Islet of Langerhans (tissue), 1 donor: Measurements from ENCODE around the gene PCDHA3.
"Not testable (repeated sequence)": the region's sequence is repeated elsewhere in the genome, so short reads cannot be mapped to it uniquely, and the experiment has no call there.

Experiments used
- FAIRE-seq: peaks from one replicate; lab custom pipeline; 2011; peaks lifted over from hg19 to GRCh38; lab: Jason Lieb, UNC

PCDHA3 gene

GRCh38 chr5:140800816-140801493, at the start of gene PCDHA3:
PCDHA3 (plus strand) TSS chr5:140801057.
- no peak for FAIRE-seq

DNA sequence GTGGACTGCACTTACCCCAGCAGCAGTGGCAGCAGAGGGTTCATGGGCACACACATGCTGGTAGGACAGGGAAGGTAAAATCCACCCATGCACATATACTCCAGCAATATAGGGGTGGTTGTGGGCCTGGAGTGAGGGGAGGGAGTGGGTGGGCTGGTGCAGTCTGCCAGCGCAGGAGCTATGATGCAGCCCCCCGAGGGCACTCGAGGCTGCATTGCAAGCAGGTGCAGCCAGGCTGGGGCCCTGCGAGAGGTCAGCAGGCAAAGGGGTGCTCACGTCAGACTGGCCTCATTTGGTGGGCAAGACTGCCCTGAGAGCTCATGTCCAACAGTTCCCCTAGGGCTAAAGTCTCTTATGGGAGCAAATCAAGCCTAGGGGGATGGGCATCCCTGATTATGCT, 47.3 kb upstream of the PCDHA3 start:
- no peak for FAIRE-seq

GRCh38 chr5:140764177-140764973, 36.5 kb upstream of the PCDHA3 start:
- FAIRE-seq: no peak

DNA sequence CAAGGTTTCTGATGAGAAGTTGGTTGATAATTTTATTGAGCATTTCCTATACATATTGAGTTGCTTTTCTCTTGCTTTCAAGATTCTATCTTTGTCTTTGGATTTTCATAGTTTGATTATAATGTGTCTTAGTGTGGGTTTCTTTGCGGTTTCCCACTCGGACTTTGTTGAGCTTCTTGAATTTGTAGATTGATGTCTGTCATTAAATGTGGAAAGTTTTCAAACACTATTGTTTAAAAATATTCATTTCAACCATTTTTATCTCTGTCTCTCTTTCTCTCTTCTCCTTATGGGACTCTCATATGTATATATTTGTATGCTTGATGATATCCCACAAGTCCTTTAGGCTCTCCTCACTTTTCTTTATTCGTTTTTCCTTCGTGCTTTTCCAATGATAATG, 33.4 kb upstream of the PCDHA3 start:
- FAIRE-seq: no peak

DNA sequence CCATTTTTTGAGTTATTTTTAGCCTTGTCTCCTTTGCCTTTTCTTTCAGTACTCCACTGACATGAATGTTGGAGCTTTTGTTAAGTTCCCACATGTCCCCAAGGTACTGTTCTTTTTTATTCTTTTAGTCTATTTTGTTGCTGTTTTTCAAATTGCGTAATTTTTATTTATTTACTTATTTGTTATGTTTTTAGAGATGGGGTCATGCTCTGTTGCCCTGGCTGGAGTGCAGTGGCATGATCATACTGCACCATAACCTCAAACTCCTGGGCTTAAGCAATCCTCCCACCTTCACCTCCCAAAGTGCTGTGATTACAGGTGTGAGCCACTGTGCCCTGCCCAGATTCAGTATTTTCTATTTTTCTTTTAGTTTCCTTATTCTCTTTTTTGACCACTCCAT, 20.3 kb upstream of the PCDHA3 start:
- no peak for FAIRE-seq

- no peak for FAIRE-seq
Measured at GRCh38 chr5:140785905-140786686, 14.8 kb upstream of the PCDHA3 start, which contains the start of gene PCDHA1. PCDHA1 (plus strand) TSS chr5:140786140.

GRCh38 chr5:140787422-140787821, 13.4 kb upstream of the PCDHA3 start:
- FAIRE-seq: not testable (repeated sequence)

DNA sequence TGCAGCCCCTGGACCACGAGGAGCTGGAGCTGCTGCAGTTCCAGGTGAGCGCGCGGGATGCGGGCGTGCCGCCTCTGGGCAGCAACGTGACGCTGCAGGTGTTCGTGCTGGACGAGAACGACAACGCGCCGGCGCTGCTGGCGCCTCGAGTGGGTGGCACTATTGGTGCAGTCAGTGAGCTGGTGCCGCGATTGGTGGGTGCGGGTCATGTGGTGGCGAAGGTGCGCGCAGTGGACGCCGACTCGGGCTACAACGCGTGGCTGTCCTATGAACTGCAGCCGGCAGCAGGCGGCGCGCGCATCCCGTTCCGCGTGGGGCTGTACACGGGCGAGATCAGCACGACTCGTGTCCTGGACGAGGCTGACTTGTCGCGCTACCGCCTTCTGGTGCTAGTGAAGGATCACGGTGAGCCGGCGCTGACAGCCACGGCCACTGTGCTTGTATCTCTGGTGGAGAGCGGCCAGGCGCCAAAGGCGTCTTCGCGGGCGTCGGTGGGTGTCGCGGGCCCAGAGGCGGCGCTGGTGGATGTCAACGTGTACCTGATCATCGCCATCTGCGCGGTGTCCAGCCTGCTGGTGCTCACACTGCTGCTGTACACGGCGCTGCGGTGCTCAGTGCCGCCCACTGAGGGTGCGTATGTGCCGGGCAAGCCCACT, 12.9 kb upstream of the PCDHA3 start:
- FAIRE-seq: not testable (repeated sequence)

- FAIRE-seq: no peak
Measured at GRCh38 chr5:140791089-140791488, 9.8 kb upstream of the PCDHA3 start.

DNA sequence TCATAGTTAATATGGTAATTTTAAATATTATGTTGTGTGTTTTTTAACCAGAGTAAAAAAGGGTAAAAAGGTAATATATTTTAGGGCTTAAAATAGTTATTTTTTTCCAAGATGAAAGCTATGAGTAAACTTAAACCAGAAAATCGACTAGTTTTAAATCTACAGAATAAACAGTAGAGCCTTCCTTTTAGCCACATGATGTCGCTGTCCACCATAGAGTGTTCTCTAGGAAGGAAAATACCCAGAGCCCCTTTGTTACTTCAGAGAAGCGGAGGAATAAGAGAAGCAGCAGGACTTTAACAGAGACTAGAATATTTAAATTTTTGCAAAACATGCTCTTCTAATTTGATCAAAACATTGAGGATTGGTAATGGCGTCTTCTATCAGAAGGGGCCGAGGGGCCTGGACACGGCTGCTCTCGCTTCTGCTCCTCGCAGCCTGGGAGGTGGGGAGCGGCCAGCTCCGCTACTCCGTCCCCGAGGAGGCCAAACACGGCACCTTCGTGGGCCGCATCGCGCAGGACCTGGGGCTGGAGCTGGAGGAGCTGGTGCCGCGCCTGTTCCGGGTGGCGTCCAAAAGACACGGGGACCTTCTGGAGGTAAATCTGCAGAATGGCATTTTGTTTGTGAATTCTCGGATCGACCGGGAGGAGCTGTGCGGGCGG, 6.1 kb upstream of the PCDHA3 start, which contains the start of gene PCDHA2:
Gene PCDHA2, plus strand, starts transcription at position 258 of the 664 bp plus-strand sequence.
- FAIRE-seq: no peak

GRCh38 chr5:140795259-140795641, 5.6 kb upstream of the PCDHA3 start:
- no peak for FAIRE-seq

DNA sequence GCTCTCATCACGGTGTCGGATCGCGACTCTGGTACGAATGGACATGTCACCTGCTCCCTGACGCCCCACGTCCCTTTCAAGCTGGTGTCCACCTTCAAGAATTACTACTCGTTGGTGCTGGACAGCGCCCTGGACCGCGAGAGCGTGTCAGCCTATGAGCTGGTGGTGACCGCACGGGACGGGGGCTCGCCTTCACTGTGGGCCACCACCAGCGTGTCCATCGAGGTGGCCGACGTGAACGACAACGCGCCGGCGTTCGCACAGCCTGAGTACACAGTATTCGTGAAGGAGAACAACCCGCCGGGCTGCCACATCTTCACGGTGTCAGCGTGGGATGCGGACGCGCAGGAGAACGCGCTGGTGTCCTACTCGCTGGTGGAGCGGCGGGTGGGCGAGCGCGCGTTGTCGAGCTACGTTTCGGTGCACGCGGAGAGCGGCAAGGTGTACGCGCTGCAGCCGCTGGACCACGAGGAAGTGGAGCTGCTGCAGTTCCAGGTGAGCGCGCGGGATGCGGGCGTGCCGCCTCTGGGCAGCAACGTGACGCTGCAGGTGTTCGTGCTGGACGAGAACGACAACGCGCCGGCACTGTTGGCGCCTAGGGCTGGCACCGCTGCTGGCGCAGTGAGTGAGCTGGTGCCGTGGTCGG, 4.7 kb upstream of the PCDHA3 start:
- not testable (repeated sequence) for FAIRE-seq

DNA sequence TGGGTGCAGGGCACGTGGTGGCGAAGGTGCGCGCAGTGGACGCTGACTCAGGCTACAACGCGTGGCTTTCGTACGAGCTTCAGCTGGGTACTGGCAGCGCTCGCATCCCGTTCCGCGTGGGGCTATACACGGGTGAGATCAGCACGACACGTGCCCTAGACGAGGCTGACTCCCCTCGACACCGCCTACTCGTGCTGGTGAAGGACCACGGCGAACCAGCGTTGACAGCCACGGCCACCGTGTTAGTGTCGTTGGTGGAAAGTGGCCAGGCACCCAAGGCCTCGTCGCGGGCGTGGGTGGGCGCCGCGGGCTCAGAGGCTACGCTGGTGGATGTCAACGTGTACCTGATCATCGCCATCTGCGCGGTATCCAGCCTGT, 4.2 kb upstream of the PCDHA3 start:
- no peak for FAIRE-seq

DNA sequence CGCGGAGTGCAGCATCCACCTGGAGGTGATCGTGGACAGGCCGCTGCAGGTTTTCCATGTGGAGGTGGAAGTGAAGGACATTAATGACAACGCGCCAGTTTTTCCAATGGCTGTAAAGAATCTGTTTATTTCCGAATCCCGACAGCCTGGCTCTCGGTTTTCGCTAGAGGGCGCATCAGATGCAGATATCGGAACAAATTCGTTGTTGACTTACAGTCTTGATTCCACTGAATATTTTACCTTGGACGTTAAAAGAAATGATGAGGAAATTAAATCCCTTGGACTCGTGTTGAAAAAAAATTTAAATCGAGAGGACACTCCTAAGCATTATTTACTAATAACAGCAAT, 611 bp downstream of the PCDHA3 start:
- FAIRE-seq: no peak

DNA sequence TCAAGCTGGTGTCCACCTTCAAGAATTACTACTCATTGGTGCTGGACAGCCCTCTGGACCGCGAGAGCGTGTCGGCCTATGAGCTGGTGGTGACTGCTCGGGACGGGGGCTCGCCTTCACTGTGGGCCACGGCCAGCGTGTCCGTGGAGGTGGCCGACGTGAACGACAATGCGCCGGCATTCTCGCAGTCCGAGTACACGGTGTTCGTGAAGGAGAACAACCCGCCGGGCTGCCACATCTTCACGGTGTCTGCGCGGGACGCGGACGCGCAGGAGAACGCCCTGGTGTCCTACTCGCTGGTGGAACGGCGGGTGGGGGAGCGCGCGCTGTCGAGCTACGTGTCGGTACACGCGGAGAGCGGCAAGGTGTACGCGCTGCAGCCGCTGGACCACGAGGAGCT, 1.5 kb downstream of the PCDHA3 start:
- FAIRE-seq: not testable (repeated sequence)

DNA sequence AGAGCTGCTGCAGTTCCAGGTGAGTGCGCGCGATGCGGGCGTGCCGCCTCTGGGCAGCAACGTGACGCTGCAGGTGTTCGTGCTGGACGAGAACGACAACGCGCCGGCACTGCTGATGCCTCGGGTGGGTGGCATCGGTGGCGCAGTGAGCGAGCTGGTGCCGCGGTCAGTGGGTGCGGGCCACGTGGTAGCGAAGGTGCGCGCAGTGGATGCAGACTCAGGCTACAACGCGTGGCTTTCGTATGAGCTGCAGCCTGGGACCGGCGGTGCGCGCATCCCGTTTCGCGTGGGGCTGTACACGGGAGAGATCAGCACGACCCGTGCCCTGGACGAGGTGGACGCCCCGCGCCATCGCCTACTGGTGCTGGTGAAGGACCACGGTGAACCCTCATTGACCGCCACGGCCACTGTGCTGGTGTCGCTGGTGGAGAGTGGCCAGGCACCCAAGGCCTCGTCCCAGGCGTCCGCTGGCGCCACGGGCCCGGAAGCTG, 2.0 kb downstream of the PCDHA3 start:
- no peak for FAIRE-seq

GRCh38 chr5:140806834-140807775, 6.2 kb downstream of the PCDHA3 start, which contains the start of gene PCDHA4:
PCDHA4 (plus strand) TSS chr5:140807068.
- no peak for FAIRE-seq

- FAIRE-seq: not testable (repeated sequence)
Measured at GRCh38 chr5:140808241-140808888, 7.5 kb downstream of the PCDHA3 start.

- FAIRE-seq: no peak
Measured at GRCh38 chr5:140808889-140809291, 8.0 kb downstream of the PCDHA3 start.
